GM13977 (cell line): ENCODE results near the gene ZXDC.

Source experiments
- DNase-seq: peaks from one replicate; pipeline ENCODE4 v3.0.0; 2012; ENCODE audit warnings: low spot score
- CTCF ChIP-seq: IDR thresholded peaks from 2 replicates; pipeline ENCODE4 v1.5.1; 2012; ENCODE audit warnings: mild to moderate bottlenecking, control low read depth; ENCODE audit not compliant: insufficient read depth; ENCODE audit errors: extremely low read depth, missing control alignments
- in situ Hi-C: fragments of 300-500 bp; cut with MboI; formaldehyde crosslinking; loops from one replicate; pipeline ENCODE4 v1.12.0; 2022; ENCODE audit warnings: low sequenced_read_pairs, low pct_unique_long_range_greater_than_20kb, mixed read lengths, inconsistent platforms; ENCODE audit not compliant: unreplicated experiment

The ZXDC gene

GRCh38 chr3:126511291-126511690 is 35.6 kb upstream of the ZXDC start:
- in situ Hi-C loops = no loop called here
- no peak for TF ChIP-seq CTCF
- no peak for DNase-seq

DNA sequence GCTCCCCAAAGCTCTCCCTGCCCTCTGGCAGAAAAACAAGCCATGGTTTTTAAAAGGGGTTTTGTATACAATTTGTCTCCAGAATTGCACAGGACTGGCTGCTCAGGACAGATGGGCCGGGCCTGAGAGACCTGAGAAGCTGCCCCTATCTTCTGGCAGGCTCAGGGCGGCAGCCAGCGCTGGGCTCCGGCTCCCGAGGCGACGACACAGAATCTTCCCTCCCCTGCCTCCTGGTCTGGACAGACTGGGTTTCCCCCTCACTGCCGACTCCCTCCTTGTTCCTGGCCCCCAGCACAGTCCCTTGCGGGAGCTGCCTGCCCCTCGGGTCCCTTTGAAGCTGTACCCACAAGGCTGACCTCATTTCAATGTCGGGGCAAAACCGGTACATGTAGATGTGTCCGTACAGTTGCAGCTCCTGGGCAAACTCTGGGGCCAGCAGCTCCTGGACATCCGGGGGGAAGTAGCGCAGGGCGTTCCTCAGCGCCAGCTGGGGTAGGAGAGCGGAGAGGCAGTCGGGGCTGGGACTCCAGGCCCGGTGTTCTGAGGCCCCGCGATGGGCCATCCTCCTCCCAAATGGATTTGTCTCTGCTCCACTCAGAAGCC is 34.7 kb upstream of the ZXDC start:
- TF ChIP-seq CTCF = no peak
- in situ Hi-C loops = no loop called here
- DNase-seq = no peak

- in situ Hi-C loops = no loop called here
- TF ChIP-seq CTCF = no peak
- DNase-seq = no peak
These were observed 34.1 kb upstream of the ZXDC start for GRCh38 chr3:126509597-126510307.

DNA sequence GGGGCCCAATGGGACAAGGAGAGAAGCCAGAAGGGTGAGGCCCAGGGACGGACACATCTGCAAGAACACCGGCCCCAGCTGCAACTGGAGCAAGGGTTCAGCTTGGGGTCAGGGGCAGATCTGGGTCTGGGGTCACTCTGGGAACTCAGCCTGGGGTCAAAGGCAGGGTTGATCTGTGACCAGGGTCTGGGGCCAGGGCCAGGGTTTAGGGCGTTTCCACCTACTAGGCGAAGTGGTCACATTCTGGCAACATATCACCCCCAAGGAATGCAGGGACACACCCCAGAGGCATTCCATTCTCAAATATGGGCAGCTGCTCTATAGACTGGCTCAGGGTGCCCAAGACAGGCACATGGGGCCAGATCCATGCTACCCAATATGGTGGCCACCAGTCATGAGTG is 32.9 kb upstream of the ZXDC start:
- TF ChIP-seq CTCF = no peak
- no peak for DNase-seq
- in situ Hi-C loops = no loop called here

DNA sequence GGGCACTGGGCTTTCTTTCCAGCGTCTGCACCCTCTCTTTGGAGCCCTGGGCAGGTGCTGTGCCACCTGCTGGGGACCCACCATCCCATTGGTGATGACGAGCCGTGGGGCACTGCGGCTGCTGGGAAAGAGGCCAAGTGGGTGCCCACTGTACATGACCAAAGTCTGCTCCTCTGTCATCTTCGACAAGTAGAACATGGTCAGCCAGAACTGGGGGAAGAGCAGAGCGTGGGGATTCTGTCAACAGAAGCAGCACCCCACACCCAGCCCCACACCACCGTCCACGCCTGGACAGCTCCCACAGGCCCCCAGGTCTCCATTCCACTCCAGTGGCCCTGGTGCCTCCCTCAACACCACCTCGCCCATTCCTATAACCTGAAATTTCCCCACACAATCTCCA is 32.2 kb upstream of the ZXDC start:
- no peak for DNase-seq
- no peak for TF ChIP-seq CTCF
- in situ Hi-C loops = no loop called here

DNA sequence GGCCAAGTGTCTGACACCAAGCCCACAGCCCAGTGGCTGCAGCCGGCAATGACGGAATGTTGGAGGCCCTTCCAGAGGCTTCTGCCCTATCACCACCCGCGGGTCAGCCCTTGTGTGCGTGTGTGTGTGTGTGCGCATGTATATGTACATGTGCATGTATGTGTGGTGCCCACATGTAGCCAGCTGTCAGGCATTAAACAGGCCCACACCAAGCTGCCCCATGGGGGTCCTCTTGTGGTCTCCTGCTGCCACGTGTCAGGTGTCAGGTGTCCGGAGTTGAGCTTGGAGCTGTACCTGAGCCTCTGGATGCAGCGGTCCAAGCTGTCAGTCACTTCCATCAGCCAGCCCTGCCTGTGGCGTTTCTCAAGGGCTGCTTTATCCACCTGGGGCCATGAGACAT is 28.0 kb upstream of the ZXDC start:
- no peak for DNase-seq
- TF ChIP-seq CTCF = no peak
- in situ Hi-C loops = no loop called here
